Breast epithelium (tissue), 4 donors: Measurements from ENCODE around the gene TCEAL8. TPM values are rescaled to one million over a fixed set of nuclear protein-coding genes. Genes with fewer than 3 reads are reported as not detected.

Experiments
- DNase-seq, 2 donors: peaks; one replicate each; pipeline ENCODE4 v3.0.0-alpha.2; 2019; ENCODE audit warnings: low spot score in 2 of 2
- H3K27ac ChIP-seq, 2 donors: fragments of 200-600 bp; sonication (generic) in 1 of 2; one replicate each; pipeline ENCODE4 v1.5.1; 2016 to 2019; ENCODE audit warnings: mild to moderate bottlenecking in 1 of 2
- H3K27me3 ChIP-seq, 2 donors: fragments of 200-600 bp; sonication (generic) in 1 of 2; one replicate each; pipeline versions ENCODE4 v1.5.1 to v1.6.0; 2017 to 2019; ENCODE audit warnings: control low read depth in 1 of 2, mild to moderate bottlenecking in 1 of 2
- H3K36me3 ChIP-seq: fragments of 200-600 bp; one replicate; pipeline ENCODE4 v1.5.1; 2019
- H3K4me1 ChIP-seq, 2 donors: fragments of 200-600 bp; sonication (generic); one replicate each; pipeline ENCODE4 v1.5.1; 2016 to 2019; ENCODE audit warnings: control low read depth in 1 of 2
- H3K4me3 ChIP-seq, 3 donors: fragments of 200-600 bp; sonication (generic); 1 replicate in 2 of 3; 2 replicates in 1 of 3; pipeline ENCODE4 v1.5.1; 2016 to 2019; ENCODE audit warnings: mild to moderate bottlenecking in 3 of 3, moderate library complexity in 2 of 3
- H3K9me3 ChIP-seq, 2 donors: fragments of 200-600 bp; sonication (generic) in 1 of 2; one replicate each; pipeline ENCODE4 v1.5.1; 2016 to 2019; ENCODE audit warnings: control low read depth in 1 of 2
- POLR2A ChIP-seq: fragments of 450-650 bp; IDR thresholded peaks from one replicate; pipeline ENCODE4 v1.6.1; 2016; ENCODE audit warnings: antibody characterized with exemption, mild to moderate bottlenecking, moderate library complexity
- POLR2AphosphoS5 ChIP-seq, 3 donors: sonication (generic); formaldehyde crosslinking; IDR thresholded peaks; one replicate each; pipeline ENCODE4 v1.6.1; 2017; ENCODE audit warnings: antibody characterized with exemption in 3 of 3
- intact Hi-C: fragments of 100-400 bp; cut with DNase I; formaldehyde crosslinking; loops from one replicate; pipeline ENCODE4 v1.15.1; 2023; ENCODE audit warnings: low total_unique reads
- total RNA-seq, 3 donors: library from RNA; depleted of rRNA; stranded (reverse); fragments of >200 nt; gene quantifications; one replicate each; pipeline ENCODE4 v1.1.0, GENCODE V29; 2016
- TF ChIP-seq, protein P1 (sequence below), 3 donors: fragments of 450-650 bp; IDR thresholded peaks; one replicate each; pipeline ENCODE4 v1.5.1; 2016 to 2017; ENCODE audit warnings: antibody characterized with exemption in 3 of 3, mild to moderate bottlenecking in 3 of 3, moderate library complexity in 3 of 3

The TCEAL8 gene
- total RNA-seq, 3 donors from 2014 or later: 52.2 to 79.6 (median 58.5) TPM

- intact Hi-C loops: loop anchor here (5.0 kb wide), 1 partner anchor 1823 kb away; the partner anchor contains the start of gene RPL36A
- no peak for DNase-seq
- Histone ChIP-seq H3K27me3 (peaks cover 0 to 45% of the 10 kb centered on the region in 2 donors), H3K4me3 (peak overlapping the region; percentile 63 to 84 (median 73)), H3K9me3 (no peaks in the 10 kb centered on the region), H3K4me1 (no peaks in the 10 kb centered on the region), H3K27ac (peak overlapping the region; percentile 90 to 96), H3K36me3 (no peaks in the 10 kb centered on the region)
- TF ChIP-seq, protein P1, sequence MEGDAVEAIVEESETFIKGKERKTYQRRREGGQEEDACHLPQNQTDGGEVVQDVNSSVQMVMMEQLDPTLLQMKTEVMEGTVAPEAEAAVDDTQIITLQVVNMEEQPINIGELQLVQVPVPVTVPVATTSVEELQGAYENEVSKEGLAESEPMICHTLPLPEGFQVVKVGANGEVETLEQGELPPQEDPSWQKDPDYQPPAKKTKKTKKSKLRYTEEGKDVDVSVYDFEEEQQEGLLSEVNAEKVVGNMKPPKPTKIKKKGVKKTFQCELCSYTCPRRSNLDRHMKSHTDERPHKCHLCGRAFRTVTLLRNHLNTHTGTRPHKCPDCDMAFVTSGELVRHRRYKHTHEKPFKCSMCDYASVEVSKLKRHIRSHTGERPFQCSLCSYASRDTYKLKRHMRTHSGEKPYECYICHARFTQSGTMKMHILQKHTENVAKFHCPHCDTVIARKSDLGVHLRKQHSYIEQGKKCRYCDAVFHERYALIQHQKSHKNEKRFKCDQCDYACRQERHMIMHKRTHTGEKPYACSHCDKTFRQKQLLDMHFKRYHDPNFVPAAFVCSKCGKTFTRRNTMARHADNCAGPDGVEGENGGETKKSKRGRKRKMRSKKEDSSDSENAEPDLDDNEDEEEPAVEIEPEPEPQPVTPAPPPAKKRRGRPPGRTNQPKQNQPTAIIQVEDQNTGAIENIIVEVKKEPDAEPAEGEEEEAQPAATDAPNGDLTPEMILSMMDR (IDR thresholded peaks at IDR 0.05): no peak
- TF ChIP-seq POLR2A (no peak), POLR2AphosphoS5 (IDR thresholded peaks at IDR 0.05) (no peak)
Measured at GRCh38 chrX:103215425-103215991, 39.4 kb downstream of the TCEAL8 start.

DNA sequence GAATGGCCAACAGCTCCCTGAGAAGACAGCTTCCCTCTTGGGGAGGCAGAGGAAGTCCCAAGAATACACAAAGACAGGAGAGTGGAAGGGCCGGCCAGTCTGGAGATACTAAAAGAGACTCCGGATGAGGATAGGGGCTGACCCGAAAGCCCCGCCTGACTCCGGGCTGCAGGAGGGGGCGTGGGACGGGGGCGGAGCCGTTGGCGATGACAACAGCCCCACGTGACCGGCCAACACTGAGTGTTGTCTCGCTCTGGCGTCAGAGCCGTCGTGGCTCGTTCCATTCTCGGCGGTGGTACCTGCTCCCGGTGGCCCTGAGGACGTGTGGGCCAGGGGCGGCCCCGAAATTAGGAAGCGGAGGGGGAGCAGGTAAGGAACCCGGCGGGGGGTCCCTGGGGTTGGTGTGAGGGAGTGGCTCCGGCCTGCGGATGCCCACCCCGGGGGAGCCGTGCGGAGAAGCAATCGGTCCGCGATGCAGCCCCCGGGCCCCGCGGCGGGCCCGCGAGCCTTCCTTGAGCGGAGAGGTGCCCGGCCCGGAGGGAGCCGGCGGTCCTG lies 40.0 kb downstream of the TCEAL8 start, which contains the start of gene BEX4:
Gene BEX4 (plus strand): TSS at position 239 of the 555 bp plus-strand sequence. CDS start 1,046 bp downstream, outside the sequence.
- peak; percentile 84 to 85 for DNase-seq
- Histone ChIP-seq H3K27me3 (peaks cover 0 to 44% of the 10 kb centered on the region in 2 donors), H3K27ac (peak within 1 kb of the TSS; percentile 90 to 96), H3K36me3 (no peaks in the 10 kb centered on the region), H3K4me3 (peak within 1 kb of the TSS; percentile 63 to 84 (median 73)), H3K9me3 (no peaks in the 10 kb centered on the region), H3K4me1 (no peaks in the 10 kb centered on the region)
- TF ChIP-seq POLR2AphosphoS5 (IDR thresholded peaks at IDR 0.05): peak; percentile 60 to 93 (median 81)
- peak; percentile 78 for TF ChIP-seq POLR2A
- TF ChIP-seq, protein P1 (IDR thresholded peaks at IDR 0.05): no peak
- intact Hi-C loops: loop anchor here (5.0 kb wide), 1 partner anchor 1823 kb away; the partner anchor contains the start of gene RPL36A

GRCh38 chrX:103212749-103213457 lies 42.1 kb downstream of the TCEAL8 start:
- Histone ChIP-seq H3K9me3 (no peaks in the 10 kb centered on the region), H3K27ac (no peak overlapping the region), H3K4me3 (no peak overlapping the region), H3K27me3 (peaks cover 0 to 42% of the 10 kb centered on the region in 2 donors), H3K36me3 (no peaks in the 10 kb centered on the region), H3K4me1 (no peaks in the 10 kb centered on the region)
- intact Hi-C loops: no loop called here
- no peak for DNase-seq
- TF ChIP-seq, protein P1 (IDR thresholded peaks at IDR 0.05): no peak
- TF ChIP-seq POLR2AphosphoS5 (IDR thresholded peaks at IDR 0.05): no peak

- no peaks in the 10 kb centered on the region for H3K36me3 ChIP-seq
- DNase-seq: peak in 1 of 2 donors; percentile 50
- intact Hi-C loops: no loop called here
Measured at GRCh38 chrX:103211012-103211715, 43.8 kb downstream of the TCEAL8 start.

More at GRCh38 chrX:103211012-103211715, 43.8 kb downstream of the TCEAL8 start:
- H3K27ac ChIP-seq: no peak overlapping the region
- peaks cover 0 to 41% of the 10 kb centered on the region in 2 donors for H3K27me3 ChIP-seq
- no peak overlapping the region for H3K4me3 ChIP-seq
- no peaks in the 10 kb centered on the region for H3K9me3 ChIP-seq
- TF ChIP-seq, protein P1 (IDR thresholded peaks at IDR 0.05): peak in 1 of 3 donors; percentile 36
- TF ChIP-seq POLR2A: no peak
- H3K4me1 ChIP-seq: no peaks in the 10 kb centered on the region
